Measurements from ENCODE around the gene RABGGTA. TPM values are rescaled to one million over a fixed set of nuclear protein-coding genes. Genes with fewer than 3 reads are reported as not detected.

RABGGTA gene
- total RNA-seq, 1 donor from 2014 or later, result 20.3 TPM

GRCh38 chr14:24307575-24308341 is 36.4 kb upstream of the RABGGTA start, which contains the start of gene CIDEB:
TSS of gene CIDEB (minus strand) at chr14:24307977. CDS start at chr14:24307858, 119 bp downstream.
- DNase-seq, result peak; percentile 70
- peak; percentile 16 for ATAC-seq (ENCODE audit: poor library complexity)

GRCh38 chr14:24307156-24307574 is 35.8 kb upstream of the RABGGTA start:
- ATAC-seq (ENCODE audit: poor library complexity), result no peak
- DNase-seq, result no peak
- intact Hi-C loops (cut with DNase I), result no loop called here

More at GRCh38 chr14:24307575-24308341, 36.4 kb upstream of the RABGGTA start, which contains the start of gene CIDEB:
- intact Hi-C loops (cut with DNase I), result no loop called here

GRCh38 chr14:24304019-24304387 is 32.6 kb upstream of the RABGGTA start:
- DNase-seq, result no peak
- intact Hi-C loops (cut with DNase I), result no loop called here
- no peak for ATAC-seq (ENCODE audit: poor library complexity)

GRCh38 chr14:24300326-24300980 is 29.1 kb upstream of the RABGGTA start:
- DNase-seq (no peak), ATAC-seq (ENCODE audit: poor library complexity) (no peak)
- intact Hi-C loops (cut with DNase I), result no loop called here

- peak; percentile 96 for DNase-seq
- intact Hi-C loops (cut with DNase I), result no loop called here
- ATAC-seq (ENCODE audit: poor library complexity), result peak; percentile 95
Measured at GRCh38 chr14:24299255-24300191, 28.1 kb upstream of the RABGGTA start, which contains the start of the genes DHRS1 and NOP9. TSS of gene DHRS1 (minus strand) at chr14:24299780. CDS start at chr14:24299106, 674 bp downstream. TSS of gene NOP9 (plus strand) at chr14:24299850. CDS start at chr14:24299955, 105 bp downstream.

- peak; percentile 4 for ATAC-seq (ENCODE audit: poor library complexity)
- intact Hi-C loops (cut with DNase I), result no loop called here
Measured at GRCh38 chr14:24298892-24299254, 27.5 kb upstream of the RABGGTA start.

GRCh38 chr14:24297190-24297964 is 26.0 kb upstream of the RABGGTA start:
- intact Hi-C loops (cut with DNase I), result loop anchor here (2.0 kb wide), 1 partner anchor 55 kb away; the partner anchor contains the start of gene TINF2
- no peak for ATAC-seq (ENCODE audit: poor library complexity)
- no peak for DNase-seq

More at GRCh38 chr14:24298892-24299254, 27.5 kb upstream of the RABGGTA start:
- DNase-seq, result no peak

- intact Hi-C loops (cut with DNase I), result loop anchor here (2.0 kb wide), 1 partner anchor 54 kb away; the partner anchor contains the start of gene TINF2
- peak; percentile 62 for ATAC-seq (ENCODE audit: poor library complexity)
Measured at GRCh38 chr14:24296341-24297157, 25.2 kb upstream of the RABGGTA start.

GRCh38 chr14:24293525-24293924 is 22.1 kb upstream of the RABGGTA start:
- intact Hi-C loops (cut with DNase I), result loop anchor here (5.0 kb wide), 1 partner anchor 36 kb away; no protein-coding TSS in a partner anchor
- ATAC-seq (ENCODE audit: poor library complexity) (no peak), DNase-seq (no peak)

More at GRCh38 chr14:24296341-24297157, 25.2 kb upstream of the RABGGTA start:
- DNase-seq, result peak; percentile 70

- ATAC-seq (ENCODE audit: poor library complexity) (no peak), DNase-seq (no peak)
- intact Hi-C loops (cut with DNase I), result loop anchor here (5.0 kb wide), 1 partner anchor 35 kb away; no protein-coding TSS in a partner anchor
Measured at GRCh38 chr14:24292118-24292807, 20.9 kb upstream of the RABGGTA start.

- DNase-seq (no peak), ATAC-seq (ENCODE audit: poor library complexity) (no peak)
- intact Hi-C loops (cut with DNase I), result loop anchor here (5.0 kb wide), 1 partner anchor 34 kb away; no protein-coding TSS in a partner anchor
Measured at GRCh38 chr14:24291446-24292117, 20.2 kb upstream of the RABGGTA start.

- intact Hi-C loops (cut with DNase I), result loop anchor here (5.0 kb wide), 1 partner anchor 33 kb away; no protein-coding TSS in a partner anchor
- ATAC-seq (ENCODE audit: poor library complexity) (no peak), DNase-seq (no peak)
Measured at GRCh38 chr14:24290746-24291145, 19.3 kb upstream of the RABGGTA start.

GRCh38 chr14:24289649-24290280 is 18.4 kb upstream of the RABGGTA start:
- ATAC-seq (ENCODE audit: poor library complexity) (no peak), DNase-seq (no peak)
- intact Hi-C loops (cut with DNase I), result loop anchor here (5.0 kb wide), 1 partner anchor 32 kb away; no protein-coding TSS in a partner anchor

GRCh38 chr14:24286996-24287395 is 15.6 kb upstream of the RABGGTA start:
- intact Hi-C loops (cut with DNase I), result no loop called here
- DNase-seq (no peak), ATAC-seq (ENCODE audit: poor library complexity) (no peak)

GRCh38 chr14:24285351-24285750 is 14.0 kb upstream of the RABGGTA start:
- intact Hi-C loops (cut with DNase I), result no loop called here
- no peak for ATAC-seq (ENCODE audit: poor library complexity)
- no peak for DNase-seq
